Middle frontal gyrus (tissue), 1 donor: Measurements from ENCODE around the gene PPM1E.
"Not testable (repeated sequence)": the region's sequence is repeated elsewhere in the genome, so short reads cannot be mapped to it uniquely, and the experiment has no call there.

Source experiments
- DNase-seq: peaks from one replicate; pipeline ENCODE4 v3.0.0-alpha.2; 2015; ENCODE audit warnings: low spot score; ENCODE audit errors: extremely low spot score

The PPM1E gene

GRCh38 chr17:58837699-58838098 lies 82.0 kb downstream of the PPM1E start:
- no peak for DNase-seq

- DNase-seq, result no peak
These were observed 85.4 kb downstream of the PPM1E start for GRCh38 chr17:58840820-58841612.

DNA sequence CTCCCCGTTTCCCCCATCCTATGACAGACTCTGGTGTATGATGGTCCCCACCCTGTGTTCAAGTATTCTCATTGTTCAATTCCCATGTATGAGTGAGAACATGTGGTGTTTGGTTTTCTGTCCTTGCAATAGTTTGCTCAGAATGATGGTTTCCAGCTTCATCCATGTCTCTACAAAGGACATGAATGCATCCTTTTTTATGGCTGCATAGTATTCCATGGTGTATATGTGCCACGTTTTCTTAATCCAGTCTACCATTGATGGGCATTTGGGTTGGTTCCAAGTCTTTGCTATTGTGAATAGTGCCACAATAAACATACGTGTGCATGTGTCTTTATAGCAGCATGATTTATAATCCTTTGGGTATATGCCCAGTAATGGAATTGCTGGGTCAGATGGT lies 90.8 kb downstream of the PPM1E start:
- not testable (repeated sequence) for DNase-seq

DNA sequence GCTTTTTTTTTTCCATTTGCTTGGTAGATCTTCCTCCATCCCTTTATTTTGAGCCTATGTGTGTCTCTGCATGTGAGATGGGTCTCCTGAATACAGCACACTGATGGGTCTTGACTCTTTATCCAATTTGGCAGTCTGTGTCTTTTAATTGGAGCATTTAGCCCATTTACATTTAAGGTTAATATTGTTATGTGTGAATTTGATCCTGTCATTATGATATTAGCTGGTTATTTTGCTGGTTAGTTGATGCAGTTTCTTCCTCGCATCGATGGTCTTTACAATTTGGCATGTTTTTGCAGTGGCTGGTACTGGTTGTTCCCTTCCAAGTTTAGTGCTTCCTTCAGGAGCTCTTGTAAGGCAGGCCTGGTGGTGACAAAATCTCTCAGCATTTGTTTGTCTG lies 94.5 kb downstream of the PPM1E start:
- not testable (repeated sequence) for DNase-seq

DNA sequence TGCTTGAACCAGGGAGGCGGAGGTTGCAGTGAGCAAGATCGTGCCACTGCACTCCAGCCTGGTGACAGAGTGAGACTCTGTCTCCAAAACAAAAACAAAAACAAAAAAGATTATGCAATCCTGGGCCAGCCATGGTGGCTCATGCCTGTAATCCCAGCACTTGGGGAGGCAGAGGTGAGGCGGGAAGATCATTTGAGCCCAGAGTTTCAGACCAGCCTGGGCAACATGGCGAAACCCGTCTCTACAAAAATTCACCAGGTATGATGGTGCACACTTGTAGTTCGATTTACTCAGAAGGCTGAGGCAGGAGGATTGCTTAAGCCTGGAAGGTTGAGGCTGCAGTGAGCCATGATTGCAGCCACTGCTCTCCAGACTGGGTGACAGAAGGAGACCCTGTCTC lies 109.6 kb downstream of the PPM1E start:
- DNase-seq, result no peak

GRCh38 chr17:58870747-58871146 lies 115.1 kb downstream of the PPM1E start:
- no peak for DNase-seq

DNA sequence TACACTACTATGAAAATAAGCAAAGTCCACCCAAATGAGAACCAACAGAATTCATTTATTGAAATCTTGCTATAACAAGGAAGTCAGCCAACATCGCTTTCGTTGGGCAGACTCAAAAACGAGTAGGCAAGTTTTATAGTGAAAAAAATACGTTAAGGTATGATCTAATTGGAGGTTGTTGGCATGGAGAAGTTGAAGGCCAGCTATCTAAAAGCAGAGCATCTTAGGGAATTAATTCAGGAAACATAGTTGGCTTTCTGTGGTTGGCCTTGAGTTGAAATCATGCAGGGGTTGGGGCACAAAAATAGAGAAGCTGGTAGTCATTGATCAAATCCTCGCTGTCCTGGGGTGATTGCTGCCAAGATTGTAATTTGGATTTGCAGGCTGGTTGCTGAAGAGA lies 118.3 kb downstream of the PPM1E start:
- no peak for DNase-seq

DNA sequence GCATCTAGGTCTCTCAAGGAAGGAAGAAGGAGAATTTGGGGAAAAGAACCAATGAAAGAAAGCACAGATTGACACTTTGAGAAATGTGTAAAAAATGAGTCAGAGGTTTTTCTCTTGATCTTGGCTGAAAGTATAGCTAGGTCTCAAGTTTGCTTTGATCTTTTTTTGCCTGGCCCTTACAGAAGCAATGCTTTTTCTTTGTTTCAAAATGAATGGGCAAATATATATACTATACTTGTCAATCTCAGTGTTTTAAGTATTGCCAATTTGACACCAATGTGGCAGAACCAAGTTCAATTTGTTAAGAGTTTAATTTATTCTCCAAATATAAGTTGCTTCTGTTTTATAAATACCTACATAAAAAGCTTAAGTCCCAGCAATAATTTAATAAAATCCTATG lies 119.6 kb downstream of the PPM1E start:
- no peak for DNase-seq

DNA sequence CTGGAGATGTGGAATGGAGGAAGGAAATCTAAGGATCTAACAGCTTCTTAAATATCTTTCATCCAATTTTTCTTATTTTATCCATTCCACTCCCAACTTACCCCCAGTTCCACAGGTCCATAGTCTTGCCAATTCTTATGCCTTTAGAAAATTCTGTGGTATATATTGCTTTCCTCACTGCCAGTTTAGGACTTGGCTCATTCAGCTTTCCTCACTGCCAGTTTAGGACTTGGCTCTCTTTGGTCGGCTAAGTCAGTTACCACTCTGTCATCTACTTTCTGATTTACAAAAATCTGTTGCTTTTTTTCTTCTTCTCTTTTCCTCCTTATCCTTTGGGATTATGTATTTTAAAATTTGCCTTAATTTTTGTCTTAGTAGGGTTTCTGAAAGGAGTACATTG lies 128.5 kb downstream of the PPM1E start:
- DNase-seq, result no peak

DNA sequence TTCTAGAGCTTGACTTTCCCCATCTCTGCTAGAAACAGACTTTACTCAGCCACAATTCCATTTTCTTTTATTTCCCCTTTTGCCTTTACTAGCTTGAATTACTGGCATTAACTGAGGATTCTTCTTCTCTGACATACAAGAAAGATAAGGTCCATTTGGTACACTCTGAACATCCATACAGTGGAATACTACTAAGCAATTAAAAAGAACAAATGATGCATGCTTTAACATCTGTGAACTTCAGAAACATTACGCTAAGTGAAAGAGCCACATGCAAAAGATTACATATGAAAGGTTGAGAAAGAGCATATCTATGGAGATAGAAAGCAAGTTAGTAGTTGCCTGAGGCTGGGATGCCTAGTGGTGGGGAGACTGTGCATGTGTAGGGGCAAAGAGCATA lies 130.9 kb downstream of the PPM1E start:
- no peak for DNase-seq

DNA sequence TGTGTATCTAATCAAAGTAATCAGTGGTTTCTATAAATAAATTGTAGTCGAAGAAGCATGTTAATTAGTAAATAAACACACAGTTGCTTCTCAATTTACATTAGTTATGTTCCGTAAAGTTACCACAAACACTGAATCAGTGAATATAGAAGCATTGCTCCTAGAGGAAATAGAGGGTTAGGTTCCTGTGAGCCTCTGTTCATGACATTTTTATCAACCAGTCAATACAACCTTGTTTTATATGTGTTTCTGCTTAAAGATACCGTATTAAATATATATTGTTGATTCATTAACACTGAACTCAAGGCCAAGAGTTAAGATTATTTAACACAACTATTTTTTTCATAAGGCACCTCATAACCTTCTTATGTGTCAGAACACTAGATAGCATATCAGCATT lies 134.3 kb downstream of the PPM1E start:
- DNase-seq, result no peak

DNA sequence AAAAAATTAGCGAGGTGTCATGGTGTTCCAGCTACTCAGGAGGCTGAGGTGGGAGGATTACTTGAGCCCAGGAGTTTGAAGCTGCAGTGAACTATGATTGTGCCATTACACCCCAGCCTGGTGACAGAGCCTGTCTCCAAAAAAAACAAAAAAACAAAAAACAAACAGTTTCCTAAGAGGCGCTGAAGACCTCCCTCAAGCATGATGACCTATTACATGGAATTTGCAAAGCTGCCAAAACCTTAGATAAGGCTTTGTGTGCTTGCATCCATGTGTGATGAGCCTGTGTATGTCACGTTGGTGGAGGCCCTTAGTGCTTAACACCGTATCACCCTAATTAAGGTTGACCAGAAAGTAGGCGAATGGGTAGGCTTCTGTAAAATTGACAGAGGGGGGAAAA lies 143.5 kb downstream of the PPM1E start:
- DNase-seq, result no peak

DNA sequence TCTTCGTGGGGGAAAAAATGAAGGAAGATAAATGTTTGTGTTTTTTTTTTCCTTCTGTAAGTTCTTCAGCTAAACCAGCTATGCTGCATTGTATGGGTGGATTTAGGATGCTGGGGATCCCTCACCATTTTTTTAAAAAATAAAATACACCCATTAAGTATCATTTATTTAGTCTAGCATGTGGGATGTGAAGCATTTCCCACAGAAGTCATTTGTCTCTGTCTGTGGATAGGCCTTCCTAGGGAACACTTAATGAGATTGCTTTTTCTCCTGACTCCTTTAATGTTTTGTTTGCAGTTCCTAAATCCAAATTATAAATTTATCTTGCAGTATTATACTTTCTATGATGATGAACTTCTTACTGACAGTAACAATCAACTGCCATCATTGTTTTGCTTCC lies 146.7 kb downstream of the PPM1E start:
- no peak for DNase-seq

GRCh38 chr17:58911741-58912343 lies 156.2 kb downstream of the PPM1E start:
- DNase-seq, result no peak

DNA sequence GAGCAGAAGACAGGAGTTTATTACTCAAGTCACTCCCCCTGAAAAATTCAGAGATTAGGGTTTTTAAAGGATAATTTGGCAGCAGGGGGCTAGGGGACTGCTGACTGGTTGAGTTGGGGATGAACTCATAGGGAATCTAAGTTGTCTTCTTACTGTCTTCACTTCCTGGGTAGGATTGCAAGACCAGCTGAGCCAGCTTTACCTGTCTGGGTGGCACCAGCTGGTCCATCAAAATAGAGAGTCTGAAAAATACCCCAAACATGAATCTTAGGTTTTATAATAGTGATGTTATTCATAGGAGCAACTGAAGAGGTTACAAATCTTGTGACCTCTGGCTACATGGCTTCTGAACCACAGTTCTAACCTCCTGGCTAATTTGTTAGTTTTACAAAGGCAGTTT lies 157.9 kb downstream of the PPM1E start:
- no peak for DNase-seq

DNA sequence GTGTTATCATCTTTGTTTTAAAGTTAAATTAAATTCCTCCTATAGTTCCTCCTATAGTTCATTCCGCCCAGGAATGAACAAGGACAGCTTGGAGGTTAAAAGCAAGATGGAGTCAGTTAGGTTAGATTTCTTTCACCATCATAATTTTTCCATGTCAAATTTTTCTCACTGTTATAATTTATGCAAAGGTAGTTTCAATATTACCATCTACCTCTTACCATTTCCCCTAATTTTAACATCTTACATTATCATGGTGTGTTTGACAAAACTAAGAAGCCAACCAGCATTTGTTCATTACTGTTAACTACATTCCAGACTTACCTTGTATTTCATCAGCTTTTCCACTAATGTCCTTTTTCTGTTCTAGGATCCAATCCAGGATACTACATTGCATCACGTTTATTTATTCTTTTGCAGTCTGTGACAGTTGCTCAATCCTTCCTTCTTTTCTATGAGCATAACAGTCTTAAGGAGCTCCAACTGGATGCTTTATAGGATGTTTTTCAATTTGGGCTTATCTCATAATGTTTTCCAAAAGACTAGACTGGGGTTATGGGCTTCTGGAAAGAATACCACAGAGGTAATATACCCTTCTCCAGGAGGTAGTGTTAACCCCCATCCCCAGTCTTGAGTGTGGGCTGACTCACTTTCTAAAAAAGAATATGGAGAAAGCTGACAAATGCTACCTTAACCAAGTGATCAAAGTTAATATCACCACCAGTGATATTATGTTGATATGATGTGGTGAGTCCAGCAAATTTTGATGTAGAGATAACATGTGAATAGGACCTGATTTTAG lies 158.5 kb downstream of the PPM1E start:
- no peak for DNase-seq

- DNase-seq, result no peak
These were observed 161.6 kb downstream of the PPM1E start for GRCh38 chr17:58917228-58917627.

- no peak for DNase-seq
These were observed 162.4 kb downstream of the PPM1E start for GRCh38 chr17:58918072-58918471.

- DNase-seq, result no peak
These were observed 163.2 kb downstream of the PPM1E start for GRCh38 chr17:58918884-58919283.

GRCh38 chr17:58920773-58921172 lies 165.1 kb downstream of the PPM1E start:
- DNase-seq, result no peak

- no peak for DNase-seq
These were observed 177.3 kb downstream of the PPM1E start for GRCh38 chr17:58932956-58933355.

- no peak for DNase-seq
These were observed 180.6 kb downstream of the PPM1E start for GRCh38 chr17:58936295-58936694.
